ENCODE data around the gene PTPN14.

Gene PTPN14

GRCh38 chr1:214567481-214567980 lies 16.1 kb upstream of the PTPN14 start:
- DNase-seq (ENCODE audit: extremely low read depth, low read depth) = no peak
- TF ChIP-seq, protein P1, sequence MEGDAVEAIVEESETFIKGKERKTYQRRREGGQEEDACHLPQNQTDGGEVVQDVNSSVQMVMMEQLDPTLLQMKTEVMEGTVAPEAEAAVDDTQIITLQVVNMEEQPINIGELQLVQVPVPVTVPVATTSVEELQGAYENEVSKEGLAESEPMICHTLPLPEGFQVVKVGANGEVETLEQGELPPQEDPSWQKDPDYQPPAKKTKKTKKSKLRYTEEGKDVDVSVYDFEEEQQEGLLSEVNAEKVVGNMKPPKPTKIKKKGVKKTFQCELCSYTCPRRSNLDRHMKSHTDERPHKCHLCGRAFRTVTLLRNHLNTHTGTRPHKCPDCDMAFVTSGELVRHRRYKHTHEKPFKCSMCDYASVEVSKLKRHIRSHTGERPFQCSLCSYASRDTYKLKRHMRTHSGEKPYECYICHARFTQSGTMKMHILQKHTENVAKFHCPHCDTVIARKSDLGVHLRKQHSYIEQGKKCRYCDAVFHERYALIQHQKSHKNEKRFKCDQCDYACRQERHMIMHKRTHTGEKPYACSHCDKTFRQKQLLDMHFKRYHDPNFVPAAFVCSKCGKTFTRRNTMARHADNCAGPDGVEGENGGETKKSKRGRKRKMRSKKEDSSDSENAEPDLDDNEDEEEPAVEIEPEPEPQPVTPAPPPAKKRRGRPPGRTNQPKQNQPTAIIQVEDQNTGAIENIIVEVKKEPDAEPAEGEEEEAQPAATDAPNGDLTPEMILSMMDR (IDR thresholded peaks at IDR 0.05; ENCODE audit: low read depth, low read length) = no peak

GRCh38 chr1:214566158-214567104 lies 15.0 kb upstream of the PTPN14 start:
- no peak for DNase-seq (ENCODE audit: extremely low read depth, low read depth)
- TF ChIP-seq, protein P1 (IDR thresholded peaks at IDR 0.05; ENCODE audit: low read depth, low read length) = no peak

DNA sequence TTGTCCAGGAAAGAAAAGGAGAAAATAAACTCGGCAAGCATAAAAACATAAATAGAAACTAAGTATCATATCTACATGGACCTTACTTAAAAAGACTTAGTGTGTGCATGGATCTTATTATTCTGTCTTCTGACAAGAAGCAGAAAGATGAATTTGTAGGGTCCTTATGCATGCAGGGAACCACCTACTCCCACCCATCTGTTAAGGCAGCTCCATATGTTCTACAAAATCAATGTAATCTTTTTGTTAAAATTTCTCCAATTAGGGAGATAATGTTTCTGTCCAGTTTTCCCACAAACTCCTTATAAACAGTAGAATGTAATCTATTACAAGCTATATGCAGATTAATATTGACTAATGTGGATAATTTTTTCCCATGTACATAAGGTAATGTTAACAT lies 13.9 kb upstream of the PTPN14 start:
- TF ChIP-seq, protein P1 (IDR thresholded peaks at IDR 0.05; ENCODE audit: low read depth, low read length) = no peak
- DNase-seq (ENCODE audit: extremely low read depth, low read depth) = no peak

GRCh38 chr1:214563881-214564280 lies 12.5 kb upstream of the PTPN14 start:
- TF ChIP-seq, protein P1 (IDR thresholded peaks at IDR 0.05; ENCODE audit: low read depth, low read length) = no peak
- no peak for DNase-seq (ENCODE audit: extremely low read depth, low read depth)

- TF ChIP-seq, protein P1 (IDR thresholded peaks at IDR 0.05; ENCODE audit: low read depth, low read length) = no peak
- no peak for DNase-seq (ENCODE audit: extremely low read depth, low read depth)
Observed at GRCh38 chr1:214557952-214558735, 6.7 kb upstream of the PTPN14 start.

DNA sequence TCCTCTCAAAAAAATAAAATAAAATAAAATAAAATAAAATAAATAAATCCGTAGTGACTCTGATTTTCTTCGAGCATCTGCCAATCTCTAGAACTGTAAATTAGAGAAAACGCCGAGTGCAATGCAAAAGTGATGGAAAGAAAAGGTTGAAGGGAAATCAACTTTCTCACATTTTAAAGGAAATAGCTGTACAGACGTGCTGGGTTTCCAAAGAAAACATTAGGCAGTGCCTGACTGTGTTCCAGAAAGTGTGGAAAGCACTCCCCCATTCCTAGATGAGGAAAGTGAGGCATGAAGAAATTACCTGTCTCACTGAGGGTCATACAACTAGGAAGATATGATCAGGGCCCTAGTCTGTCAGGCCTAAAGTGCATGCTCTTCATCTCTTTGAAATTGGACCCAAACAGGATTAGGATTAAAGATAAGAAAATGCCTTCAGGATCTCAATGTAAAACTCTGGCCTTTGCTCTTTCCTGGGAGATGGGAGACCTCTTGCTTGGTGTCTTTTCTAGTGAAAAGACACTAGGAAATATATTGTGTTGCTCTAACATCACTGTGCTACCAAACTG lies 1.8 kb upstream of the PTPN14 start:
- TF ChIP-seq, protein P1 (IDR thresholded peaks at IDR 0.05; ENCODE audit: low read depth, low read length) = no peak
- DNase-seq (ENCODE audit: extremely low read depth, low read depth) = no peak

All from AG09319 (cell line).